Measurements from ENCODE around the gene SKI.

SKI gene

DNA sequence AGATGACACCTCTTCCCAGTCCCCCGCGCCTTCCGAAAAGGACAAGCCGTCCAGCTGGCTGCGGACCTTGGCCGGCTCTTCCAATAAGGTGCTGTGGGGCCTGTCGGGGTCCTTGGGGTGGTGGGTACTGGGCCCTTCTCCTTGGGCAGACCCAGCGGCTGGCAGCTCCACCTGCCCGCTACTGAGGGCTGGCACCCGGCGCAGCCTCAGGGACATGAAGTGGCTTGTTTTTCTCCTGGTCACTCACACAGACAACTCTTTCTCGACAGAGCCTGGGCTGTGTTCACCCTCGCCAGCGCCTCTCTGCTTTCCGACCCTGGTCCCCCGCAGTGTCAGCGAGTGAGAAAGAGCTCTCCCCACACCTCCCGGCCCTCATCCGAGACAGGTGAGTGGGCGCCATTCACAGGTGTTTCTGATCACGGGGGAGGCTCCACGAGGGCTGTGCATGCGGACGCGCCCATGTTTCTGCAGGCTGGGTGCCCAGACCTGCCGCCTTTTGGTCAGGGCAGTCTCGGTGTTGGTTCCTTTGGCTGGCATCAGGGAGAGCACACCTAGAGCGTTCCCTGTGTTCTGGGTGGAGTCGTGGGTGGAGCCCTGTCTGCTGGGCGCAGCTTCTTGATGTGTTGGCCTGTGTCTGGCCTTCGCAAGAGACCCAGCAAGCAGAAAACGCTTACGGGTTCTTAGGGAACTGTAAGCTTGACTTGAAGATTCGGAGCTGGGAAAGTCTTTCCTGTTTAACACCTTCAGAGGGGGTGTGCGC, 75.1 kb downstream of the SKI start:
- TF ChIP-seq GATA3 (IDR thresholded peaks at IDR 0.05; ENCODE audit: low read depth, low read length) (no peak), GATA2 (IDR thresholded peaks at IDR 0.05; ENCODE audit: low read depth, low read length) (no peak)

DNA sequence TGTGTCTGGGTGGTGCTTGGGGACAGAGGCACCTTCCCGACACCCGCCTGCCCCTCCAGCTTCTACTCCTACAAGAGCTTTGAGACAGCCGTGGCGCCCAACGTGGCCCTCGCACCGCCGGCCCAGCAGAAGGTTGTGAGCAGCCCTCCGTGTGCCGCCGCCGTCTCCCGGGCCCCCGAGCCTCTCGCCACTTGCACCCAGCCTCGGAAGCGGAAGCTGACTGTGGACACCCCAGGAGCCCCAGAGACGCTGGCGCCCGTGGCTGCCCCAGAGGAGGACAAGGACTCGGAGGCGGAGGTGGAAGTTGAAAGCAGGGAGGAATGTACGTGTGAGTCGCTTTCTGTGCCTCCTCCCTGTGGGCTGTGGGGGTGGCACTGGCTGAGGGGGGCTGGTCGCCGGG, 75.7 kb downstream of the SKI start:
- TF ChIP-seq GATA3 (IDR thresholded peaks at IDR 0.05; ENCODE audit: low read depth, low read length) (no peak), GATA2 (IDR thresholded peaks at IDR 0.05; ENCODE audit: low read depth, low read length) (no peak)

DNA sequence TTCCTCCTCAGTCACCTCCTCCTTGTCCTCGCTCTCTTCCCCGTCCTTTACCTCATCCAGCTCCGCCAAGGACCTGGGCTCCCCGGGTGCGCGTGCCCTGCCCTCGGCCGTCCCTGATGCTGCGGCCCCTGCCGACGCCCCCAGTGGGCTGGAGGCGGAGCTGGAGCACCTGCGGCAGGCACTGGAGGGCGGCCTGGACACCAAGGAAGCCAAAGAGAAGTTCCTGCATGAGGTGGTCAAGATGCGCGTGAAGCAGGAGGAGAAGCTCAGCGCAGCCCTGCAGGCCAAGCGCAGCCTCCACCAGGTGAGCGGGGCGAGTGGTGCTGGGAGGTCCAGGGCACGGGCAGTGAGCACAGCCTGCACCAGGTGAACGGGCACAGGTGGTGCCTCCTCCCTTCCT, 76.2 kb downstream of the SKI start:
- no peak for TF ChIP-seq GATA2 (IDR thresholded peaks at IDR 0.05; ENCODE audit: low read depth, low read length)
- TF ChIP-seq GATA3 (IDR thresholded peaks at IDR 0.05; ENCODE audit: low read depth, low read length): no peak

DNA sequence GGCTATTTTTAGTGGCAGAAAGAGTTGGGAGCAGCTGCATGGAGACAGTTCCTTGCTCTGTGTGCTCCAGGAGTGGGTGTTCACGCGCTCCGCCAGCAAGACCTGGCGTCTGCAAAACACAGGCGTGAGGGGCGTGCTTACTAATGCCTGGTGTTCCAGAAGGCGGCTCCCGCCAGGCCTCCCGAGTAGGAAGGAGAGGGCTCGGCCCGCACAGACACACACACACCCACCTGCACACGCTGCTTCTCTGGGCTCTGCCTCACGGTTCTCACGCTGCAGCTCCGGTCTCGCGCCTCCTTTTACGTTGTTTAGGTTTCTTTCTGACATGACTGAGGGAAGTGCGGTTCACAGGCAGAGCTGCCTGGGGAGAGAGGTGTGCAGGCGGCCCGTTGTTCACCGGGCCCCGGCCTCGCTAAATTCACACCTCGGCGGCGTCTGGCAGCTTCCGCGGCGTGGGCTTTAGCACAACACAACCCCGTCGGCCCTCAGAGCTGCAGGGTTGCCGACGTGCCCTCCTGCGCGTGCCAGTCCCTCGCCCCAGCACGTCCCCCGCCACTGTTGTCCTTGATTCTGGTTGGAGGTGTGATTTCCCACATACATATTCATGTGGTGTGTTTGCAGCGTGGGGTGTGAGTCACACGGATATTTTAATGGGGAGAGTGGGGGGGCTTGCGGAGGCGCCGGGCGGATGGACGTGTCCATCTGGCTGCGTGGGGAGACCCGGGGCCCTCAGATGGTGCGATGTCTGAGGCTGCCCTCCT, 77.0 kb downstream of the SKI start:
- TF ChIP-seq GATA3 (IDR thresholded peaks at IDR 0.05; ENCODE audit: low read depth, low read length) (no peak), GATA2 (IDR thresholded peaks at IDR 0.05; ENCODE audit: low read depth, low read length) (no peak)

DNA sequence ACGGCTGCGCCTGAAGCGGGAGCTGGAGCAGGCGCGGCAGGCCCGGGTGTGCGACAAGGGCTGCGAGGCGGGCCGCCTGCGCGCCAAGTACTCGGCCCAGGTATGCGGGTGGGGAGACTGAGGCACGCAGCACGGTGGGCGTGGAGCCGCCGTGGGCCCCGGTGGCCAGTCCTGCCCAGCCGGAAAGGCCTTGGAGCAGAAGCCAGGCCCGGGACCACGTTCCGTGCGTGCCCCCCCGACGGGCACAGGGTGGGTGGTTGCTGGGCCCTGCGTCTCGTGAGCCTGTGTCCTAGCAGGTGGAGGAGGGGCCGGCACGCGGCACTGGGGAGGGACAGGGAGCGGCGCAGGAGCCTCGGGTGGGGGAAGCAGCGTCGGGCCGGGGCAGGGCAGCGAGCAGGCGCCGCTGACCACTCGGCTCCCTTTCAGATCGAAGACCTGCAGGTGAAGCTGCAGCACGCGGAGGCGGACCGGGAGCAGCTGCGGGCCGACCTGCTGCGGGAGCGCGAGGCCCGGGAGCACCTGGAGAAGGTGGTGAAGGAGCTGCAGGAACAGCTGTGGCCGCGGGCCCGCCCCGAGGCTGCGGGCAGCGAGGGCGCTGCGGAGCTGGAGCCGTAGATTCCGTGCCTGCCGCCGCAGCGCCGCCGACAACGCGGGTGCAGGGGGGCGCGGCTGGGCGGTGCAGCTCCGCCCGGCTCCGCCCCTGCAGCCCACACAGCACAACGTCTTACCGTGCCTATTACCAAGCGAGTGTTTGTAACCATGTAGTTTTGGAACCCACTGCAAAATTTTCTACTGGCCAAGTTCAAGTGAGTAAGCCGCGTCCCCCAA, 78.2 kb downstream of the SKI start:
- TF ChIP-seq GATA3 (IDR thresholded peaks at IDR 0.05; ENCODE audit: low read depth, low read length) (no peak), GATA2 (IDR thresholded peaks at IDR 0.05; ENCODE audit: low read depth, low read length) (no peak)

DNA sequence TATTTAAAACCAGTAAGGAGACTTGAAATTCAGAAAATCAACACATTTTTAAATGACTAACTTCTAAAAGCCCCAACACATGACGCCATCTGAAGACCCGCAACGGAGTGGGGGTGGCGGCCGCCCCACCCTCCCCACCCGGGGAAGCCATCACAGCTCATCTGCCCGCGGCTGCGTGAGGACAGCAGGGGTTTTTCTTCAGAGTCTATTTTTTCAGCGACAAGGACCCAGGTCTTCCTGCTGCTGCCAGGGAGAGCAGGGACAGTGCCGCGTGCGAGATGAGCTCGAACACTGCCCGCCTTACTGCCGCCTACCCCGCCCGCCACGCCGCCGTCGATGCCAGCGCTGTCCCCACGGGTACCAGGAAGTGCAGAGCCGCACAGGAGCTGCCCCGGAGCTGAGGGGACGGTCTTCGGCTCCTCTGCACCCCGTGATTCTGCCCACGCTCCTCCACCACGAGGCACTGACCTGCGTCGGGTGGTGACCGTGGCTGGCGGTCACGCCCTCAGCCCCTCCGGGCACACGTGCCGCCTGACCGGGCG, 79.0 kb downstream of the SKI start:
- TF ChIP-seq GATA2 (IDR thresholded peaks at IDR 0.05; ENCODE audit: low read depth, low read length) (no peak), GATA3 (IDR thresholded peaks at IDR 0.05; ENCODE audit: low read depth, low read length) (no peak)

DNA sequence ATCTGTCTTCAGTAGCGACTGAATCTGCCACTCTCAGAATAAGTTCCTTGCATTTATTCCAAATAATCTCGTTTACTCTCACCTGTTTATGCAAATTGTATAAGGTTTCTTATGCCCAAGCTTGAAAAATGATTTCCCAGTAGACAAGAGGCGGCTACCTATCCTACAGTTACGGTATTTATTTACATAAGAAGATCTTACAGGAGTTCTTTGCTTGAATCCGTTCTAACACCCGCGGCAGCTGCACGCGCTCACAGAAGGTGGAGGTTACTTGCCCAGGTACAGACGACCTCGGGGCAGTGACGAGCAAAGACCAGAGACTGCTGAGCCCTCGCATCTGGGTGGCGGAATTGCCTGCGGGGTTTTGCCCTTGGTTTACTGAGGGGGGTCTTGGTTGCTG, 79.9 kb downstream of the SKI start:
- TF ChIP-seq GATA2 (IDR thresholded peaks at IDR 0.05; ENCODE audit: low read depth, low read length) (no peak), GATA3 (IDR thresholded peaks at IDR 0.05; ENCODE audit: low read depth, low read length) (no peak)

DNA sequence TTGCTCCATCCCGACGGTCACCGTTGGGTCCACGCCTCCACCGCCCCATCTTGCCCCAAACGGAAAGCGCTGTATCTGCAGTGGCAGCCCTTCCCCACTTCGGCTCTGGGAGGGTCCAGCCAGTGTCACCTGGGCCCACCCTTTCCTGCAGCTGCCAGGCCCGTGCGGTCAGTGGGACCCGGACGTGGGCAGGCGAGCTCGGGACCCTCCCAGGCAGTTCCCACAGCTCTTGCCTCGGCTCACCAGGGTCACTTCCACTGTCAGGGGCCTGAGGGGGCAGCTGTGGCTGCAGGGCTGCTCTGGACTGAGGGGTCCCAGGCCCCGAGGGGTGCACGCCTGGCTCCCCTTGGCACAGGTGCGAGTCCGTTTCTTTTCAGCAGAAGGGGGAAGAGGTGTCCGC, 80.7 kb downstream of the SKI start:
- TF ChIP-seq GATA2 (IDR thresholded peaks at IDR 0.05; ENCODE audit: low read depth, low read length) (no peak), GATA3 (IDR thresholded peaks at IDR 0.05; ENCODE audit: low read depth, low read length) (no peak)

DNA sequence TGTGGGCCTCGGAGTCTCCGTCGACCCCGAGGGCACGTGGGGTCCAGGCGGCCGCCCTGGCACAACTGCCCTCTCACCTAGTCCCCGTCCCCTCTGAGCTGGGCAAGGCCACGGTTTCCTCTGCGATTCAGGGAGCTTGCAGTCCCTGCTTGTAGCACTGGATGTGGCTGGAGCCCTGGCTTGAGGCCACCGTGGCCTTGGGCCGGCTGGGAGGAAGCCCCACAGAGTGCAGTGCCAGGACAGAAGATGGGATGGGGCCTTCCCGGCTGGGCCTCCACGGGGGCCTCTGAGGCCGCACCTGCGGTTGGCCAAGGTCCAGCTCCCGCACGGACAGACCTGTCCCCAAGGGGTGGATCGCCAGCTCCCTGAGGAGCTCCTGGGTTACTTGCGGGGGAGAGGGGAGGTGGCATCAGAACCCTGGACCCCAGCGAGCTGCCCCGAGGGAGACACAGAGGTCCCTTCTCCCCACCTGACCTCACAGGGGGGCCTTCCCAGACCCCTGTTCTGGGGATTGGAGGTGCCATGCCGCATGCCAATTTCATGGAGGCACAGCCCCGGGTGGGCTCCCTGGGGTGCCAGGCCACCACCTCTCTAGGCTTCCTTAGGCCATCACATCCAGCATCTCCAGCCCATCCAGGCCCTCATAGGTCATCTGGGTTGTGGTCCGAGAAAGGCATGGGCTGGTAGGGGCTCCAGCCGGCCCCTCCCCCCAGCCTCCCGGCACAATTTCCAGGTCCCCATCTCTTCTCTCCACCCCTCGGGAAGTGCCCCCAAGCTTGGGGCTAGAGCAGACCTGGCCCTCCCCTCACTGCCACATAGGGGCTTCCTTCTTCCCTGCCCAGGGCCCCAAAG, 82.4 kb downstream of the SKI start:
- TF ChIP-seq GATA2 (IDR thresholded peaks at IDR 0.05; ENCODE audit: low read depth, low read length): no peak
- no peak for TF ChIP-seq GATA3 (IDR thresholded peaks at IDR 0.05; ENCODE audit: low read depth, low read length)

DNA sequence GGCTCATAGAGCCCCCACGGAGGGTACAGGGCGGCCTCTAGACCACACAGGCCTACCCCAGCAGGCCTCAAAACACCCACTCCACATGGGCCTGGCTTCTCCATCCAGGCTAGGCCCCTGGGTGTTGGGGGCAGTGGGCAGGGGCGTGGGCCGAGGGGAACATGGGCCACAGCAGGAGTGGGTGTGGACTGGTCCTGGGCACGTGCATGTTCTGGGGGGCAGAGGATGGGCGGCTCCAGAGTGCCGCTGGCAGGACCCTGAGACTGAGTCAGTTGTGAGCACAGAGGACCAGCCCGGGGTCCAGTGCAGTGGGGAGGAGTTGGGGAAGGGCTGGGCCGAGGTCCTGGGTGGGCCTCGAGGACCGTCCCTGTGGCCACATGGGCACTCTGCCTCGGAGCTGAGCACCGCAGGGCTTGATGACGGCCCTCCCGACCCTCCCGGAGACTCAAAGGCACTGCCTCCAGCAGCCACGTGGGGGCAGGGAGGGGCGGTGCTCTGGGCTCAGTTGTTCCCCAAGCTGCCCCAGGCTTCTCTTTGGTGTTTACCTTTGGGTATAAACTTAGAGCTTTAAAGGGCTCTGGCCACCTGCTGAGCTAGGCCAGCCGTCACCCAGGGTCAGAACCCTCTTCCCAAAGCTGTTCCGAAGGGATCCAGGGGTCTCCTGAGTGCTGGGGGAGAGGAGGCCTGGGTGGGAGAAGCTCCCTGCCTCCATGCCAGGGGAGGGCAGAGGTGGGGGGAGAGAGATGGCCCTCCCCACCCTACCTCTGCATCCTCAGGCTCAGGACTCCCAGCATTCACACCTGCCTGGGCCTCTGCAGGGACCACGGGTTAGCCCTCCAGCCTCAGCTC, 83.3 kb downstream of the SKI start:
- TF ChIP-seq GATA2 (IDR thresholded peaks at IDR 0.05; ENCODE audit: low read depth, low read length) (no peak), GATA3 (IDR thresholded peaks at IDR 0.05; ENCODE audit: low read depth, low read length) (no peak)

DNA sequence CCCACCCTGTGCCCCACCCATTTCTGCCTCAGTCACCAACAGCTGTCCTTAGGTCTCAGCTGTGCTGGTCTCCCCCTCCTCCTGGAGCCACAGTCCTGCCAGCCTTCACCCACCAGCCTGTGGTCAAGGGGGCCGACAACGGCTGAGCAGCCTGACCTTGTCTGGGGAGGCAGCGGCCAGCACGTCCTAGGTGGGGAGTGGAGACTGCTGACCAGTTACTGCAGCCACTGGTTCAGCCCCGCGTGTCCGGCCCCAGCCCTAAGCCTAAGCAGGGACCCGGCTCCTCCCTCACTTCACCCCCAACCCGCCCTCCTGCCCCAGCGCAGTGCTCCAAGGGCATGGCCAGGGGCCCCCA, 84.0 kb downstream of the SKI start:
- TF ChIP-seq GATA2 (IDR thresholded peaks at IDR 0.05; ENCODE audit: low read depth, low read length): no peak

DNA sequence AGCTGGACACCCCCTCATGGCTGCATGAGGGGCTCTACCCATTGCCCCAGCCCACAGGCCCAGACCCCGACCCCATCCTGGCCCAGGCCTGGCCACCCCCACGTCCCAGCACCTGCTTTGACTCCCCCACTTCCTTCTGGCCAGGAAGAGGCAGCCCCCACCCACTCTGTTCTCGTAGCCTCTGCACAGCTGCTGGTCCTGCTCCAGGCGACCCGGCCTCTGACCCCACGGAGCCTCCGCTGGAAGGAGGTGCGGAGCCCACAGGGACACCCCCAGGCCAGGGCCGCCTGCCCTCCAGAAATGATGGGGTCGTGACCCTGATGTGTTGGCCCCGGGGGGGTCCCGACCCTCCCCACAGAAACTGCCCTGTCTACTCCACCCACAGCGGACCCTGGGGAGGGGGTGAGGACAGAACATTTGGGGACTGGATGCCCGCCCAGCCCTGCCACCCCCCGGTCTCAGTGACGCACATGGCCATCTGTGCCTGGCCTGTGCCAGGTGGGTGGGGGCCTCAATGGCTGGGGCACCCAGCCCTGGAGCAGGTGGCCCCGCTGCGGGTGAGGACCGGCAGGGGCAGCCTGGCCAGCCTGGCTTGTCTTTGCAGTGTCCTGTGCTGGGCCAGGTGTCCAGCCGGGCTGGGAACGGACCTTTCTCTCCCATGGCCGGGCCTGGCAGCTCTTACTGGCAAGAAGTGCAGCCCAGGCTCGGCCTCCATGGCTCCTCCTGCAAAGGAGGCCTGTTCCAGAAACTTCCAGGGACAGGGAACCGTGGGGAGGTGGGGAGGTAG, 84.6 kb downstream of the SKI start:
- no peak for TF ChIP-seq GATA2 (IDR thresholded peaks at IDR 0.05; ENCODE audit: low read depth, low read length)
- no peak for TF ChIP-seq GATA3 (IDR thresholded peaks at IDR 0.05; ENCODE audit: low read depth, low read length)

Measured in SH-SY5Y (cell line).